HT-29 (cell line): ENCODE results near the gene IQSEC3. TPM values are rescaled to one million over a fixed set of nuclear protein-coding genes. Genes with fewer than 3 reads are reported as not detected.

ENCODE experiments used
- DNase-seq: peaks from one replicate; pipeline ENCODE4 v3.0.0-alpha.2; 2015; ENCODE audit warnings: low spot score
- total RNA-seq: library from RNA; depleted of rRNA; stranded (reverse); fragments of >200 nt; shearing (Covaris generic); gene quantifications from 2 replicates; pipeline ENCODE4 v1.2.3, GENCODE V29; 2014

Gene IQSEC3
- total RNA-seq, 1 experiment from 2014 or later, result not detected

DNA sequence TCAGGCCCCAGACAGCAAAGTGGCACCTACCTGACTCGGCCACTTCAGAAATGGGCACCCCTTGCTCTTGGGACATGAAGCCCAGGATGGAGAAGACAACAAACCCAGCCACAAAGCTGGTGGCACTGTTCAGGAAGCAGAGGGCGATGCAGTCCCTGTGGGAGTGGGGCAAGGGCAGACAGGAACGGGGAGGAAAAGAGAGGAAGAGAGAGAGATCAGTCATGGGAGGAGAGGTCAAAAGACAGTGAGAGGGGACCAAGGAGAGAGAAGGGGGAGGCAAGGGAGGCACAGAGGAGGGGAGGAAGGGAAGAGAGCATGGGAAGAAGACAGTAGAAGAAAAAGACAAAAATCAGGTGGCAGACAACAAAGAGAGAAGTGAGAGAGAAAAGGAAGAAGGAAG, 130.8 kb downstream of the IQSEC3 start:
- DNase-seq, result no peak

DNA sequence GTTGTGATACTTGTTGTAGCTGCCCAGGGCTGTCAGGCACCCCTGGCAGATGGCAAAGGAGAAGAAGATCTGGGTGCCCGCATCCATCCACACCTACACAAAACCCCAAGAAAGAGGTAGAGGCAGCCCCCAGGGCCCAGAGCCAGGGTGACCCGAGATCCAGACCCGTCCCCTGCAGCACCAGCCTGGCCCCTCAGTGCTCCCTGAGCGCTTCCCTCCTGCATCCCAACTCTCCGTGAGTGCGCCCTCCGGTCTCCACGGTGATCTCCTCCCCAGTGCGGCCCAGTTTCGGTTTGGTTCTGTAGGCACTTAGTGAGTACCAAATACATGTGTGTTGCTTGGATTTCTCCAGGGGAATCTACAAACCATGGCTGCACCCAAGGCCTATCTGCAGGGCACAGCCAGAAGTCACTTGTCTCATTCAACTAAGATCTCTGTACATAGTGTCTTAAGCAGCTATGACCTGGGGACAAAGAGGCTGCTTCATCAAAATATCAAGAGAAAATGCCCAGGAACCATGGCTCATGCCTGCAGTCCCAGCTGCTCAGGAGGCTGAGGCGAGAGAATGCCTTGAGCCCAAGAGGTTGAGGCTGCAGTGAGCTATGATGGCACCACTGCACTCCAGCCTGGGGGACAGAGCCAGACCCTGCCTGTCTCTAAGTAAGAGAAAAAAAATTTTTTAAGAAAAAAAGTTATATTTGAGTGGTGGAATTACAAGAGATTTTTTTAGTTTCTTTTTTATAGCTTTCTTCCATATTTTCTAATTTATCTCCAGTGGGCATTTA, 131.5 kb downstream of the IQSEC3 start:
- no peak for DNase-seq

DNA sequence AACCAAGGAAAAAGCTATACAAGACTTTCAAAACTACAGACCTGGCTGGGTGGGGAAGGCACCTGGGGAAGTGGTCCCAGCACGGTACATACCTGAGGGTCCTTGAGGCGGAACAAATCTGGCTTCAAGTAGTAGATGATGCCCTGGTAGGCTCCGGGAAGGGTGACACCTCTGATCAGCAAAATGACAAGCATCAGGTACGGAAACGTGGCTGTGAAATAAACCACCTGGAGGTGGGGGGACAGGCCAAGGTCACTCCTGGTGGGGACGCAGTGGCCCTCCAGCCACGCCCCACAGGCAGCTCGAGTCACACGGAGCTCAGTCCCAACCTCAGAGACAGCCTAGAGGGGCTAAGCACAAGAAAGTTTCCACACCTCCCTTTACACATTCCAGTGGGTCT, 132.1 kb downstream of the IQSEC3 start:
- DNase-seq, result no peak

DNA sequence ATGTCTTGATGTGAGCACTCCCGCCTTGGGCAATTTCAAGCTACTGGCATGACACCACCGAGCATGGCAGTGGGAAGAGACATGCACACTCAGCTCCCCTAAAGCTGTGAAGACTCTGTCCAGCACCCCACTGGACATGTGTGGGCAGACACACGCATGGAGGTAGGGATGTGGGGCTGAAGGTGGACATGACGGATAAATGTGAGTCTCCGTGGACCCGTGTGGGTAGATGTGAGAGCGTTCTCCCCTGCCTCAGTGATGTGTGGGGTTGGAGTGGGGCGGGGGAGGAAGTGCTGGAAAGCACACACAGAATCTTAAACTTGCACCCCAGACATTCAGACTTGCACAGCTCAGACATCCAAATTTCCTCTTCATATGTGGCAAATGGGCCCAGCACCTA, 134.8 kb downstream of the IQSEC3 start:
- DNase-seq, result no peak

DNA sequence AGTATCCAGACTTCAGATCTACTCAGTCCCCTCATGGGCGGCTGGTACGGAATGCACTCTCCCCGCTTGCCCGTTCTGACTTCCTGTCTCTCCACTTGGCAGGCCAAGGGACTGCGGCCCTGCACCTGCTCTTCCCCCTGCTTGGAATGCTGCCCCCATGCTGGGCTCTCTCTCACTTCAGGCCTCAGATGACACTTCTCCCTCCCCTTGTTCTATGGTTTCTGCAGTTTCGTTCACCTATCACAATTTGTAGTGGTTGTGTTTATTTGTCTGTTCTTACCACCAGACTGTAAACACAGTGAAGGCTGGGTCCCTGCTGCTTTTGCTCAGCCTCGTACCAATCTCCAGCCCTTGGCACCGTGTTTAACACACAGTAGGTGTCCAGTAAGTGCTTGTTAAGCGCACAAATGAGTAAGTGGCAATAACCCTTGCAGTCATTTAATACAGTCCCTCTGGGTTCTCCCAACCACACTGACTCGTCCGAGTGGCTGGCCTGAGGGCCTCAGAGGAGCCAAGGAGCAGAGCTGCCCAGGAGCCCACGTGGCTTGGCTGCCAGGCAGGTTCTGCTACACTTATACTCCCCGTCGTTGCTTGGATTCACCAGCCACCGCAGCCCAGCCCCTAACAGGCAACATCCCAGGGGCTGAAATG, 135.6 kb downstream of the IQSEC3 start:
- no peak for DNase-seq

DNA sequence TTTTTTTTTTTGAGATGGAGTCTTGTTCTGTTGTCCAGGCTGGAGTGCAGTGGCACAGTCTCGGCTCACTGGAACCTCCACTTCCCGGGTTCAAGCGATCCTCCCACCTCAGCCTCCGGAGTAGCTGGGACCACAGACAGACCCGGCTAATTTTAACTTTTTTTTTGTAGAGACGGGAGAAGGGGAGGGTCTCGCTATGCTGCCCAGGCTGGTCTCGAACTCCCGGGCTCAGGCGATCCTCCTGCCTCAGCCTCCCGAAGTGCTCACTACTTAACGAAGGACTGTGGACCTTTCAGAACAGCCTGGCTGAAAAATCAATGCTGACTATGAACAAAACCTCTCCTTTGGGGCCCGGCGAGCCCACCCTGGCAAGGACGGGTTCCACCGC, 136.5 kb downstream of the IQSEC3 start:
- DNase-seq, result no peak

DNA sequence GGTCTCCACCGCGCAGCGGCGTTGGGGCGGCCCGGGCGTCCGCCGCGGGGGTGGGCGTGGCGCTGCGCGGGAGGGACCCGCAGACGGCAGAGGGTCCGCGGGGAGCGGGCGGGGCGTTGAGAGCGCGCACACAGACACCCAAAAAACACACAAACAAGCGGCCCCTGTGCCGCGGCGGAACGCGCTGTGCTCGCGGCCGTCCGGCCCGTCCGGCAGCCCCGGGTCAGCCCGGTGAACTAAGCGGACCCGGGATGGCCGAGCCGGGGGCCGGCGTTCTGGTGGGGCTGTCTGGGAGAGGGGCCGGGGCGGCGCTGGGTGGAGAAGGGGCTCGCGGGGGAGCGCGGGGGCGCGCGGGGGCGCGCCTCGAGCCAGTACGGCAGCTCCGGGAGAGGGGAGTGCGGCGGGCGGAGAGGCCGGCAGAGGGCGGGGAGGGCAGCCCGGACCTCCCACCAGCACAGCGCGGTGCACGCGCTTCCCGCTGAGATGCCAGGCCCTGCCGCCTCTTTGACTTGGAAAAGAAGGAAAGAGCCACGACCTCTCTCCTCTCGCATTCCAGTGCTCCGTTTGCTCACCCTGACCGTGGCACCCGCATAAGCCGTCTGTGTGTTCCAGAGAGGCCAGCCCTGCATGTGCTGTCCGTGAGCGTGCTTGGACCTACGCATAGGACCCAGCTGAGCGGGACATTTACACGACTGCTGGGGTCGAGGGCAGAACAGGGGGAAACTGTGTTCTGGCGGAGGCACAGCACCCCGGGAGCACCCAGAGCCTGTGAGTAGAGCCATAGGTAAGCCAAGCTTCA, 137.1 kb downstream of the IQSEC3 start:
- DNase-seq, result no peak

DNA sequence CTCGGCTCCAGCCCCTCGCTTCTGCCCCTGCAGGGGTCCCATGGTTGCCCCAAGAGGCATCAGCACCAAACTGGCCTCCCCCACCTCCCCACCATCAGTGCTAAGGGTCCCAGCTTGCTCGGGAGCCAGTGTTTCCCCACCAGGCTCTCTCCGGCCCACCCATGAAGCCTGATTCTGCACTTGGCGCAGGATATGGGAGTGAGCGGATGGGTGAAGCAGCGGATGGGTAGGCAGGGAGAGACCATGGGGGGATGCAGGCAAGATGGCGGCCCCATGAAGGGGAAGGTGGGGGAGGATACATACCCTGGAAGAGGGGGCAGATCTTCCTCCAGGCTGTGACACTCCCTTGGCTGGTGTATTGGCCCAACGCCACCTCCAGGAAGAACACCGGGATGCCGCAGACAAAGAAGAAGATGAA, 137.7 kb downstream of the IQSEC3 start:
- DNase-seq, result no peak

DNA sequence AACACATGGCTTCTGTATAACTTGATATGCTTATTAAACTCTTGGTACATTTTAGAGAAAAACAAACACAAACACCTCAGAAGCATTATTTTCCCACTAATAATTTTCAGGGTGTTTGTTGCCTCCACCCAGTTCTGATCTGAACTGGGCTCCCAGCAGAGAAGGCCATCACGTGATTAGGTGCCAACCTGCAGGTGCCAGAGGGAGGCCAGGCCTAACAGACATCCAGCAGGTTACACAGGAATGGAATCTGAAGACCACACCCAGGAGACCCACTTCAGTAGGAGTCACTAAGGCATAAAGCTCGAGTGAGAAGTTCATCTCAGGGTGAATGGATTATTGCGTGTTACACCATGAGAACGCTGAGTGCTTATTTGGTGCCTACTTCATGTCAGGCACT, 138.5 kb downstream of the IQSEC3 start:
- no peak for DNase-seq

DNA sequence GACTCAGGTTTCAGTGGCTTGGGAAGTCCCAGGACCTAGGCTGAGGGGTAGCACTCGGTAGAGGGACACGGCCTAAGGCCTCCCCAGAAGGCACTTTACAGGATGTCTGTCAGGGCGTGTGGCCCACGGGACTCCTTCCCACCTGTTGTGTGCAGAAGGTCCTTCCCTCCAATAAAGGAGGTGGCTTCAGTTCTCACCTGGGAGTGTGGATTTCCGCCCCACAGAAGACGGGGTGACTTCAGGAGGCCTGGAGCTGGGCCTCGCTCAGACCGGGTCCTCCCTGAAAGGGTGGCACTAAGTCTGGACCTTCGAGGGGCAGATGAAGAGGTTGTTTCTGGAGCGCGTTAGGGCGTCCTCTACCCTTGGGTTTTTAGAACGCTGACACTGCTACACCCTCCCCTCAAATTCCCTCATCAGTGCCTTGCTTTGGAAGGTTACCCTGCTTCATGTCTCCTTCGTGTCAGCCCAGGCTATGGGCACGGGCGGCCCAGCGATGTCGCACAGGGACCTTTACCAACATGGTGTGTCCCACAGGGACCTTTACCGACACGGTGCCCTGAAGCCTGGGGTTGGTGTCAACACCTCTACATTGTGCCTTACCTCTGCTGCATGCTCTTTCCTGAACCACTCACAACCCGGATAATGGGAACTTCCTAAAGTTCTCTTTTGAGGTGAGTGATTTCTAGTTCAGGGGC, 140.3 kb downstream of the IQSEC3 start:
- no peak for DNase-seq

DNA sequence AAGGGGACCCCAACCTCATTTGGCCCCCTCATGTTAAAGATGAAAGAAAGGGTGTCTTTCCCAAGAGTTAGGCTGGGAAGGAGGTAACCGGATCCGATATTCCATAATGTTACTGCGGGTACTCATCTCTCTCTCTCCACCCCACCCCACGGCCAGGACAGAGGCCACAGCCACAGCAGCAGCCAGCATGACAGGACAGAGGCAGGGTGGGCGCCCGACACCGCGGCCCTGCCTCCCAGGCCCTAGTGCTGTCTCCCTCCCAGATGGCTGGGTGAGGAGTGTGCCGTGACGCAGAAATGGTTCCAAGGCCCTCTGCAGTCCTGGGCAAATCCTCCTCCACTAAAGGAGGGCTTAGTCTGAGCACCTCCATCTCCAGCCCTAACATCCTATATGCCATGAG, 141.2 kb downstream of the IQSEC3 start:
- no peak for DNase-seq

DNA sequence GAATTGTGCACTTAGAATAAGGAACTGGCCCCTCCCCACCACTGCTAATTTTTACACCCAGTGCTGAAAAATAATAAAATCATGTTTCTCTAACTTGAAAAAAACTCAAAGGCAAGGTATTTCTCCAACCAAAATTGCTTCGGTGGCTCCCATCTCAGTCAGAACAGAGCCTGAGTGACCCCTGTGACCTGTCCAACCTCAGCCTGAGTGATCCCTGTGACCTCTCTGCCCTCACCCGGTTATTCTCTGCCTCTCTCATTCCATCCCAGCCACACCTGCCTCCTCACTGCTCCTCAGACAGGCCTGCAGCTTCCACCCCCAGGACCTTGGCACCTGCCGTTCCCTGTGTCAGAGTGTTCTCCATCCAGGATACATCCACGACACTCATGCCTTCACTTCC, 142.2 kb downstream of the IQSEC3 start:
- DNase-seq, result no peak

DNA sequence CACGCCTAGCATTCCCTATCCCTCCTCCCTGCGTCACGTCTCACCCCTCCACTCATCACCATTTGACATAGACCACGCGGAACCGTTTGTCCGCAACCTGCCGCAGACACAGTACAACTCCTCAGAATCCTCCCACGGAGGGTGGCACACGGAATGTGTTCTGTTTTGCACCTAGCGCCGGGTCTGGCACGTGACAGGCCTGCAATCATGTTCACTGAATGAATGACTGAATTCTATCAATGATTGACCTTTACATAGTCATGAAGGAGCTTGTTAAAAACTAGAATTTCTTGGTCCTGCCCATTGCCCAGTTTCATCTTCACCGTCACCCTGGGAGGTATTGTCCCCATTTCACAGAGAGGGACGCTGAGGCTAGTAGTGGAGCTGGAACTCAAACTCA, 142.7 kb downstream of the IQSEC3 start:
- DNase-seq, result no peak

DNA sequence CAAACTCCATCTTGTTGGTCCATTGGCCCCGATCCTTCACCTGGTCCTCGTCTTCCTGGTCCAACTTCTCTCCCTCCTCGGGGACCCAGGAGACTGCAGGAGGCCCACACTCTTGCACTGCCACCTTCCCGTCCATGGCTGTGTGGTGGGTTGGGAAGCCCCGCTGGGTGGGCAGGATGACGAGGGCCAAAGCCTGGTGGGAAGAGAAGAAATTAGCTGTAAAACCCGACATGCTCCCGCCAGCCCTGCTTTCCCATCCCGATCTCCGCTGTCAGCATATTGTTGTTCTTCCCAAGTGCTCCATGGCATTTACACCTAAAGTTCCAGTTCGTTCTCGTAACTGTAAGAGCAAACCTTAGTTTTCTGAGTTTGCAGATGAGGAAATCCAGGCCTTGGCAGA, 143.3 kb downstream of the IQSEC3 start:
- DNase-seq, result no peak

DNA sequence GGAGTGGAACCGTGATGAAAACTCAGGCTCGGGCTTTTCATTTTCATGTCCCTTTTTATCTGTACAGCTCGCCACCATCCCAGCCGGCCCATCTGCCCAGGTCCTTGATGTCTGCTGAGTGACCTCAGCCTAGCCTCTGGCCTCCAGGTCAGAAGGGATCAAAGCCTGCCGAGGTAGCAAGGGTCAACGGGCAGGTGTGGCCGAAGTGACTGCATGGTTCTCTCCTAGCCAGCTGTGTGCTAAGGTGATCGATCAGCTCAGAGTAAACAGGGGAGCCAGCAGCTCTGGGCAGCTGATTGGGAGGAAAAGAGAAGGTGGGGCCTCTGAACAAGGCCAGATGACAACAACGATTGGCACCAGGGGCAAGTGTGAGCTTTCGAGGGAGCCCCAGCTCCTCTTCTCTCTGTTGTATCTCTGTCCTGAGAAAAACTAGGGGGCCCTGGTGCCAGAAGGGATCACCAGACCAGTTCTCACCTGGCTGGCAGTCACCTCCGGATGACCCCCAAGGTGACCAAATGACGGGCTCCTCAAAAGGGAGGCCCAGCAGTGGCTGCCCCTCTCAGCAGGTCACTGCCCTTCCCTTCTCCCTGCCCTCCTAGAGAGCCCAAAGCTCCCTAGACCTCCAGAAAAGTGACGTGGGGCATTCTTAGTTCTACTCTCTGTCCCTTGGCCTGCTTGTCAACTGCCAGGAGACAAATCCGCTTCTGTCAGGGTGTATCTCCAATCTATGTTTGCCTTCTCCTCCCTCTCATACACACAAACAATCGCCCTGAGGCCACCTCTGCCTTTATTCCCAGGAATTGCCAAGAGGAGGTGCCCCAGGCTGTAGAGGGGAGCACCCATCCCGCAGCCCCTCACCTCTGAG, 143.9 kb downstream of the IQSEC3 start:
- no peak for DNase-seq

DNA sequence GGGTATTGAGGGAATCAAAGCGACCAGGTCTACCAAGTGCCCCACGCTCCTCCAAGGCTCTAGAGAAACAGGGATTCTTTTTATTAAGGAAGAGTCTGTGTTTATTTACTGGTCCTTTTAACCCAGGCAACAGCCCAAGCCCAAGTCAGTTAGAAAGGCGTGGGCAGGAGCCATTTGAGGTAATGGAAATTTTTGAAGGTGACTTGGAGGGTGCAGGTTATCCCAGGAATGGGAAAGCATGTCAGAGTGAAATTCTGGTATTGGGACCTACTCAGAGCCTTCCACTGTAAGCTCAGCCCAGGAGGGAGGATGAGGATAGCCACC, 144.5 kb downstream of the IQSEC3 start:
- no peak for DNase-seq

DNA sequence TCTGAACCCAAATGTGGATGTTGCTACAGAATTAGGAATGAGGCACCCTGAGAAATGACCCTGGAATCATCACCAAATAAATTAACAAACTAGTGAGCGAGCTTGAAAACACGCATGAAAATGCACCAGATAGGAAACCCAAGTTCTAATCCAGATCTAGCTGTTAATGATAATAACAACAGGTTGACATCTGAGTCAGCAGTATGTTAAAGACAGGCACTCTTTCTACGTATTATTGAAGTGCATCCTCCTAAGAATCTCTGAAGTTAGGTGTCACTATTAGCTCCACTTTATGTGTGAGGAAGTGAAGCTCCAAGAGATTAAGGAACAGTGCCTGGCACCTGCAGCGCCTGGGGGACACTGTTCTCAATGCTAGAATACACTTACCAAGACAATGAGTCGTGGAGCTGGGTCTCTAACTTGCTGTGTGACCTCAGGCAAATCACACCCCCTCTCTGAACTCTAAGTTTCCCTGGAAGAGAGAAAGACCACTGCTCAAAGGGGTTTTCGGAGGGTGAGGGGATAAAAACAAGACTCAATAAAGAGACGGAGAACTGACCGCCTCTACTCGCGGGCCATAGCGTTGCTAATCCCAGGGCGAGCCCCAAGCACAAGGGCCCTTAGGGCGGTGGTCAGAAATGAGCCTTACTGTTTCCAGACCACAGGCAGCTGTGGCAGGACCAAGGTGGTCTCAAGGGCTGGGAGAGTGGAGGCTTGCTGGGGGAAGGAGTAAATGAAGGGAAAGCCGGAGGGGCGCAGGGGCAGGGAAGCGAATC, 145.3 kb downstream of the IQSEC3 start:
- DNase-seq, result no peak

DNA sequence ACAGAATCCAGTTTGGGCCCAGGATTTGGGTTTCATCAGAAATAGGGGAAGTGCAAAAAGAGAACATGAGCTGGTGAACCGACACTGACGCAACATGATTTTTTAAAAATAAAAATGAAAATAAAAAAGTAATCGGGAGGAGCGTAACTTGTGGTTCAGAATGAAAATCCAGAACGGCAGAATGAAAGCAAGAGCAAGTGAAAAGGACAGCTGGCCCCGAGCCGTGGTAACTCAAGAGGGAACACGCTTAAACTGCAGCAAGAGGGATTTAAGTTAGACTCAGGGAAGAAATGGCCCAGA, 145.8 kb downstream of the IQSEC3 start:
- DNase-seq, result no peak

DNA sequence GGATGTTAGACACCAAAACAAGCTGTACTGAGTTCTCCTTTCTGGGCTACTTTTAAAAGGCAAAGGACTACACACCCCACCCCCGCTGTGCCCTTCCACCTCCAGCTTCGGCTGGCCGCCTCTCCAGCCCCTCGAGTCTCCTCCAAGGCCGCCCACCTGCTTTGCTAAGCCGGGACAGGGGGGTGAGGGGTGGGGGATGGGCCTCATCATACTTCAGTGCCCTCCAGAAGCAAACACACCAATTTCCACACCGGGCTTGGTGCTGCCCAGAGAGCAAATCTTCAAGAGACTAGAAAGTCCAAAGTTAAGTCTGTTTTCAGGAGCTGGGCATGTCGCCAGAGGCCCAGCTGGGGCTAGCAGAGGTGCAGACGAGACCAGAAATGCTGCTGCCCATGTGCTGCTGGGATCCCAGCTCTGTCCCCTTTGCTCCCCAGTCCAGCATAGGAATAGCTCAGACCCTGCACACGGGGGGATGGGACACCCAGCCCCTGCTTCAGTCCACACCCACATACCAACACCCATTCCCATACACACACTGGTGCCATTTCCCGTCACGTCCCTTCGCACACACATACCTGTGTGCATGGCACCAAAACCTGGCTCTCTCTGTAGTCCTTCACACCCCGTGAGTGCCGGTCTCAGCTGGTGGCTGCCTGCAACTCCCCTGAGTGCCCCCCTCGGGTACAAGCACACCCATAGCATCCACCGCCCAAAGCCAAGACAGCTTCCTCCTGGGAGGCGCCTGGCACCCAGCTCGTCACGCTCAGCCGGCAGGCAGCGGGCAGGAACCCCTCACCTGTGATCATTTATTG, 146.4 kb downstream of the IQSEC3 start:
- DNase-seq, result peak; percentile 21

DNA sequence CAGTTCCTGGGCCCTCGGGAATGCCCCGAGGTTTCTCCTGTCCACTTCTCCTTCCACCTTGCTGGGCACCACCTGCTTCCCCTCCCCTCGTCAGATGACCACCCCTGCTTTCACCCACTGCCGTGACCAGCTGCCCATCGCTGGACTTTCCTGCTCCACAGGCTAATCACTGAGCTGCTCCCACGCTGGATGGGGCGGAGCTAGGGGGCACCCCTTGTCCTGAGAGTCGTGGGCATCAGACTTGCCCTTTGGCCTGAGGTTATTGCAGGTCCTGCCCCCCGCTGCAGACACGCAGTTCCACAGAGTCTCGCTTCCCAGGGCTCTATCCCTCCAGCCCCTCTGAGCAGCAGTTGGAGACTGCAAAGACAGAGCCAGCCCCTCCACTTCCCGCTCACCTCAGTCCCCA, 147.0 kb downstream of the IQSEC3 start:
- no peak for DNase-seq
